Uterus (tissue), 4 donors: ENCODE measurements around the gene ZNF292. TPM values are rescaled to one million over a fixed set of nuclear protein-coding genes. Genes with fewer than 3 reads are reported as not detected.
A peak's percentile ranks its signal among the peaks of the same experiment; 100 is the strongest.

Experiments used
- DNase-seq, 2 donors: peaks; one replicate each; pipeline ENCODE4 v3.0.0-alpha.2; 2019 to 2020
- H3K27ac ChIP-seq, 2 donors: fragments of 200-600 bp; sonication (generic); 1 replicate in 1 of 2; 2 replicates in 1 of 2; pipeline ENCODE4 v1.5.1; 2016 to 2018
- H3K27me3 ChIP-seq, 2 donors: fragments of 200-600 bp; sonication (generic); one replicate each; pipeline ENCODE4 v1.5.1; 2018 to 2019; ENCODE audit warnings: control low read depth in 1 of 2
- H3K36me3 ChIP-seq, 2 donors: fragments of 200-600 bp; sonication (generic); one replicate each; pipeline ENCODE4 v1.5.1; 2019; ENCODE audit warnings: control low read depth in 1 of 2
- H3K4me1 ChIP-seq, 2 donors: fragments of 200-600 bp; sonication (generic); one replicate each; pipeline ENCODE4 v1.5.1; 2018 to 2019; ENCODE audit warnings: control low read depth in 1 of 2
- H3K4me3 ChIP-seq, 2 donors: fragments of 200-600 bp; sonication (generic); 1 replicate in 1 of 2; 2 replicates in 1 of 2; pipeline ENCODE4 v1.5.1; 2018 to 2019; ENCODE audit warnings: mild to moderate bottlenecking in 1 of 2
- H3K9me3 ChIP-seq, 2 donors: fragments of 200-600 bp; sonication (generic); one replicate each; pipeline ENCODE4 v1.5.1; 2019; ENCODE audit warnings: control low read depth in 1 of 2
- CTCF ChIP-seq, 4 experiments: fragments of 200-600 bp in 2 of 4; fragments of 450-650 bp in 2 of 4; sonication (generic) in 2 of 4; IDR thresholded peaks; one replicate each; pipeline ENCODE4 v1.5.1; 2016 to 2019; ENCODE audit warnings: antibody characterized with exemption in 4 of 4, mild to moderate bottlenecking in 2 of 4, moderate library complexity in 1 of 4
- POLR2A ChIP-seq, 2 donors: fragments of 450-650 bp; IDR thresholded peaks; one replicate each; pipeline ENCODE4 v1.6.1; 2016; ENCODE audit warnings: antibody characterized with exemption in 2 of 2, mild to moderate bottlenecking in 1 of 2, moderate library complexity in 1 of 2
- intact Hi-C: fragments of 100-400 bp; cut with DNase I; formaldehyde crosslinking; loops from one replicate; pipeline ENCODE4 v1.15.1; 2023; ENCODE audit warnings: low total_unique reads
- total RNA-seq, 4 donors: library from RNA; depleted of rRNA in 3 of 4; stranded (reverse); fragments of >200 nt in 3 of 4; gene quantifications; one replicate each; pipeline versions ENCODE4 v1.1.0 to v1.2.4, GENCODE V29; 2014 to 2023
- donor health status: DM: yes; HTN: yes; CAD: no.

Gene ZNF292
- 100 to 1,000 TPM in 2 of 4 donors, 10 to 100 TPM in 2; 38.2 to 153 (median 81.2) TPM for total RNA-seq

- H3K27ac ChIP-seq = peak within 1 kb of the TSS; percentile 94 to 97
- no peak for TF ChIP-seq CTCF (IDR thresholded peaks at IDR 0.05)
- TF ChIP-seq POLR2A (IDR thresholded peaks at IDR 0.05) = peak; percentile 34 to 60
- H3K9me3 ChIP-seq = no peaks in the 10 kb centered on the region
- H3K27me3 ChIP-seq = no peaks in the 10 kb centered on the region
- DNase-seq = peak; percentile 94 to 97
- intact Hi-C loops = no loop called here
- peaks cover 0 to 12% of the 10 kb centered on the region in 2 donors for H3K4me1 ChIP-seq
- peak within 1 kb of the TSS; percentile 90 to 95 for H3K4me3 ChIP-seq
- no peaks in the 10 kb centered on the region for H3K36me3 ChIP-seq
Observed at GRCh38 chr6:87154993-87155841, at the start of gene ZNF292. TSS of gene ZNF292 (plus strand) at chr6:87155565. CDS start at chr6:87155592, 27 bp downstream.

- H3K4me1 ChIP-seq = no peaks in the 10 kb centered on the region
- H3K9me3 ChIP-seq = no peaks in the 10 kb centered on the region
- no peaks in the 10 kb centered on the region for H3K27me3 ChIP-seq
- intact Hi-C loops = no loop called here
- no peak overlapping the region for H3K4me3 ChIP-seq
- no peak for DNase-seq
- TF ChIP-seq POLR2A (IDR thresholded peaks at IDR 0.05) (no peak), CTCF (IDR thresholded peaks at IDR 0.05) (no peak)
- H3K27ac ChIP-seq = no peak overlapping the region
- H3K36me3 ChIP-seq = no peaks in the 10 kb centered on the region
Observed at GRCh38 chr6:87105823-87106222, 49.5 kb upstream of the ZNF292 start.

GRCh38 chr6:87110636-87111035 is 44.7 kb upstream of the ZNF292 start:
- no peak for DNase-seq
- Histone ChIP-seq H3K9me3 (no peaks in the 10 kb centered on the region), H3K4me3 (no peak overlapping the region), H3K36me3 (no peaks in the 10 kb centered on the region), H3K4me1 (no peaks in the 10 kb centered on the region), H3K27ac (no peak overlapping the region), H3K27me3 (no peaks in the 10 kb centered on the region)
- TF ChIP-seq POLR2A (IDR thresholded peaks at IDR 0.05) (no peak), CTCF (IDR thresholded peaks at IDR 0.05) (no peak)
- intact Hi-C loops = no loop called here

- Histone ChIP-seq H3K4me1 (no peaks in the 10 kb centered on the region), H3K27me3 (no peaks in the 10 kb centered on the region), H3K9me3 (no peaks in the 10 kb centered on the region), H3K27ac (no peak overlapping the region), H3K36me3 (no peaks in the 10 kb centered on the region), H3K4me3 (no peak overlapping the region)
- TF ChIP-seq CTCF (IDR thresholded peaks at IDR 0.05) (no peak), POLR2A (IDR thresholded peaks at IDR 0.05) (no peak)
- DNase-seq = no peak
- intact Hi-C loops = no loop called here
Observed at GRCh38 chr6:87115402-87116135, 39.8 kb upstream of the ZNF292 start.

- TF ChIP-seq CTCF (IDR thresholded peaks at IDR 0.05) (no peak), POLR2A (IDR thresholded peaks at IDR 0.05) (no peak)
- intact Hi-C loops = no loop called here
- H3K27me3 ChIP-seq = no peaks in the 10 kb centered on the region
Observed at GRCh38 chr6:87116922-87117321, 38.4 kb upstream of the ZNF292 start.

More at GRCh38 chr6:87116922-87117321, 38.4 kb upstream of the ZNF292 start:
- no peak for DNase-seq
- H3K9me3 ChIP-seq = no peaks in the 10 kb centered on the region
- no peaks in the 10 kb centered on the region for H3K4me1 ChIP-seq
- no peak overlapping the region for H3K4me3 ChIP-seq
- no peak overlapping the region for H3K27ac ChIP-seq
- H3K36me3 ChIP-seq = no peaks in the 10 kb centered on the region
